HEK293T (cell line): ENCODE data around the gene EXOC4.
A peak's percentile ranks its signal among the peaks of the same experiment; 100 is the strongest.

ENCODE experiments used
- CTCF ChIA-PET: fragments of 350-600 bp; formaldehyde crosslinking; extraction: SDS; loops from one replicate; lab custom pipeline; 2021; ENCODE audit warnings: antibody characterized with exemption, inconsistent platforms; lab: Yijun Ruan, JAX
- POLR2A ChIA-PET: fragments of 350-600 bp; formaldehyde crosslinking; extraction: SDS; loops from one replicate; lab custom pipeline; 2020; ENCODE audit warnings: antibody characterized with exemption, inconsistent platforms; lab: Yijun Ruan, JAX
- DNase-seq: peaks from one replicate; pipeline ENCODE4 v3.0.0; 2012; ENCODE audit warnings: mixed read lengths; ENCODE audit errors: extremely low spot score
- ARNT ChIP-seq: fragments of 450-650 bp; IDR thresholded peaks from 2 replicates; pipeline ENCODE4 v1.6.1; 2017; ENCODE audit warnings: mild to moderate bottlenecking
- BHLHE40 ChIP-seq: fragments of 450-650 bp; IDR thresholded peaks from 2 replicates; pipeline ENCODE4 v1.6.1; 2016; ENCODE audit warnings: mild to moderate bottlenecking, moderate library complexity, borderline replicate concordance
- CTBP1 ChIP-seq: fragments of 450-650 bp; IDR thresholded peaks from 2 replicates; pipeline ENCODE4 v1.6.1; 2016; ENCODE audit warnings: borderline replicate concordance
- ELF4 ChIP-seq: fragments of 450-650 bp; IDR thresholded peaks from 2 replicates; pipeline ENCODE4 v1.6.1; 2017; ENCODE audit warnings: antibody characterized with exemption
- FOXA1 ChIP-seq: fragments of 450-650 bp; IDR thresholded peaks from 2 replicates; pipeline ENCODE4 v1.6.1; 2016; ENCODE audit warnings: mild to moderate bottlenecking
- FOXK2 ChIP-seq: fragments of 450-650 bp; IDR thresholded peaks from 2 replicates; pipeline ENCODE4 v1.6.1; 2016; ENCODE audit warnings: mild to moderate bottlenecking
- FOXM1 ChIP-seq: fragments of 450-650 bp; IDR thresholded peaks from 2 replicates; pipeline ENCODE4 v1.6.1; 2017; ENCODE audit warnings: mild to moderate bottlenecking, borderline replicate concordance
- HDGF ChIP-seq: fragments of 450-650 bp; IDR thresholded peaks from 2 replicates; pipeline ENCODE4 v1.6.1; 2017; ENCODE audit warnings: antibody characterized with exemption, borderline replicate concordance
- L3MBTL2 ChIP-seq: fragments of 450-650 bp; conservative IDR thresholded peaks from 2 replicates; pipeline ENCODE4 v1.6.1; 2016; ENCODE audit warnings: mild to moderate bottlenecking
- LEF1 ChIP-seq: fragments of 450-650 bp; IDR thresholded peaks from 2 replicates; pipeline ENCODE4 v1.6.1; 2017; ENCODE audit warnings: mild to moderate bottlenecking, borderline replicate concordance
- NFRKB ChIP-seq: fragments of 450-650 bp; IDR thresholded peaks from 2 replicates; pipeline ENCODE4 v1.6.1; 2016; ENCODE audit warnings: mild to moderate bottlenecking, moderate library complexity
- PKNOX1 ChIP-seq: fragments of 450-650 bp; IDR thresholded peaks from 2 replicates; pipeline ENCODE4 v1.6.1; 2016
- SP1 ChIP-seq: fragments of 450-650 bp; IDR thresholded peaks from 2 replicates; pipeline ENCODE4 v1.6.1; 2017
- SUZ12 ChIP-seq: fragments of 450-650 bp; IDR thresholded peaks from 2 replicates; pipeline ENCODE4 v1.6.1; 2016; ENCODE audit warnings: mild to moderate bottlenecking
- TARDBP ChIP-seq: fragments of 450-650 bp; IDR thresholded peaks from 2 replicates; pipeline ENCODE4 v1.6.1; 2016
- ZNF384 ChIP-seq: fragments of 450-650 bp; IDR thresholded peaks from 2 replicates; pipeline ENCODE4 v1.6.1; 2016

EXOC4 gene

GRCh38 chr7:133452577-133452976, 199.7 kb downstream of the EXOC4 start:
- no peak for DNase-seq
- ChIA-PET POLR2A (no interaction called here), CTCF (no interaction called here)
- TF ChIP-seq PKNOX1 (no peak), ZNF384 (no peak), LEF1 (no peak), CTBP1 (no peak), TARDBP (no peak), ELF4 (no peak), HDGF (no peak), FOXM1 (no peak)

- no peak for DNase-seq
- CTCF ChIA-PET = no interaction called here
- POLR2A ChIA-PET = no interaction called here
- TF ChIP-seq ARNT = no peak
- no peak for TF ChIP-seq SP1
- TF ChIP-seq ELF4 = no peak
- no peak for TF ChIP-seq PKNOX1
- TF ChIP-seq HDGF = no peak
- no peak for TF ChIP-seq L3MBTL2
- no peak for TF ChIP-seq FOXM1
- TF ChIP-seq SUZ12 = no peak
- no peak for TF ChIP-seq FOXA1
- TF ChIP-seq BHLHE40 = no peak
- TF ChIP-seq CTBP1 = no peak
- TF ChIP-seq NFRKB = no peak
Observed at GRCh38 chr7:133458688-133459087, 205.8 kb downstream of the EXOC4 start.

GRCh38 chr7:133461421-133461820, 208.5 kb downstream of the EXOC4 start:
- ChIA-PET POLR2A (no interaction called here), CTCF (no interaction called here)
- no peak for DNase-seq
- TF ChIP-seq ELF4 (no peak), ARNT (no peak), SUZ12 (no peak), ZNF384 (no peak), FOXA1 (no peak), HDGF (no peak), CTBP1 (no peak), FOXM1 (no peak), PKNOX1 (no peak), SP1 (no peak), L3MBTL2 (no peak), LEF1 (no peak), NFRKB (no peak), TARDBP (no peak), FOXK2 (no peak), BHLHE40 (no peak)

GRCh38 chr7:133475655-133476054, 222.8 kb downstream of the EXOC4 start:
- ChIA-PET POLR2A (no interaction called here), CTCF (no interaction called here)
- DNase-seq = no peak
- TF ChIP-seq NFRKB (no peak), CTBP1 (no peak), FOXK2 (no peak), ELF4 (no peak), LEF1 (no peak), FOXA1 (no peak), ARNT (no peak), PKNOX1 (no peak), TARDBP (no peak), ZNF384 (no peak)

- POLR2A ChIA-PET = no interaction called here
- TF ChIP-seq HDGF (no peak), ZNF384 (no peak), SP1 (no peak), FOXK2 (no peak), L3MBTL2 (no peak)
- DNase-seq = no peak
- CTCF ChIA-PET = no interaction called here
Observed at GRCh38 chr7:133477791-133478190, 224.9 kb downstream of the EXOC4 start.

GRCh38 chr7:133478591-133479135, 225.8 kb downstream of the EXOC4 start:
- CTCF ChIA-PET = no interaction called here
- no peak for DNase-seq
- TF ChIP-seq PKNOX1 (peak; percentile 77), FOXK2 (no peak), FOXM1 (no peak), NFRKB (no peak)
- POLR2A ChIA-PET = no interaction called here
